Measurements from ENCODE around the gene AADACL2.
A peak's percentile ranks its signal among the peaks of the same experiment; 100 is the strongest.
"Not testable (repeated sequence)": the region's sequence is repeated elsewhere in the genome, so short reads cannot be mapped to it uniquely, and the experiment has no call there.

AADACL2 gene, protein sequence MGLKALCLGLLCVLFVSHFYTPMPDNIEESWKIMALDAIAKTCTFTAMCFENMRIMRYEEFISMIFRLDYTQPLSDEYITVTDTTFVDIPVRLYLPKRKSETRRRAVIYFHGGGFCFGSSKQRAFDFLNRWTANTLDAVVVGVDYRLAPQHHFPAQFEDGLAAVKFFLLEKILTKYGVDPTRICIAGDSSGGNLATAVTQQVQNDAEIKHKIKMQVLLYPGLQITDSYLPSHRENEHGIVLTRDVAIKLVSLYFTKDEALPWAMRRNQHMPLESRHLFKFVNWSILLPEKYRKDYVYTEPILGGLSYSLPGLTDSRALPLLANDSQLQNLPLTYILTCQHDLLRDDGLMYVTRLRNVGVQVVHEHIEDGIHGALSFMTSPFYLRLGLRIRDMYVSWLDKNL

DNA sequence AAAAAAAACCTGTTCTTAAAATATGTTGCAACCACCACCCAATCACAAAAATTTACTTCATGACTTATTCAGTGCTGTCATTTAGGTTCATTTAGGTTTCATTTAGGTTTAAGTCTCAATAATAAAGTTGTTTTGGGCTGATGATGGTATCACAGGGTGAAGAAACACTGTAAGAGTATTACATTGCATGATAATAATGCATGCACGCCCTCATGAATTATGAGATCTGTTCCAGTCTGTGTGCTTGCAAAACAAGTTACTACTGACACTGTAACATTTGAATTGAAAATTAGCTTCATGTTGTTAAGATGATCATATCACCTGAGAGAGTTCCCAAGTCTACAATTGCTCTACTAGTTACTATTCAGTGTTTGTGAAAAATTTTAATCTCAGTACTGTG, at the start of gene AADACL2:
Gene AADACL2, plus strand, starts transcription at position 315 of the 400 bp plus-strand sequence. CDS start 109 bp downstream, outside the sequence.
- DNase-seq = no peak

DNA sequence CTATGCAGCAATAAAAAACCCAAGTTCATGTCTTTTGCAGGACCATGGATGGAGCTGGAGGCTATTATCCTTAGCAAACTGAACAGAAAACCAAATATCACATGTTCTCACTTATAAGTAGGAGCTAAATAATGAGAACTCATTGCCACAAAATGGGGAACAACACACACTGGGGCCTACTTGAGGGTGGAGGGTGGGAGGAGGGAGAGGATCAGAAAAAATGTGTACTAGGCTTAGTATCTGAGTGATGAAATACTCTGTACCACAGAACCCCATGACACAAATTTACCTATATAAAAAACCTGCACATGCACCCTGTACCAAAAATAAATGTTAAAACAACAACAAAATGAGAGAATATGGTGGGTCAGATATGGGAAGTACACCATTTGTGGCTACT, 49.6 kb upstream of the AADACL2 start:
- no peak for DNase-seq

DNA sequence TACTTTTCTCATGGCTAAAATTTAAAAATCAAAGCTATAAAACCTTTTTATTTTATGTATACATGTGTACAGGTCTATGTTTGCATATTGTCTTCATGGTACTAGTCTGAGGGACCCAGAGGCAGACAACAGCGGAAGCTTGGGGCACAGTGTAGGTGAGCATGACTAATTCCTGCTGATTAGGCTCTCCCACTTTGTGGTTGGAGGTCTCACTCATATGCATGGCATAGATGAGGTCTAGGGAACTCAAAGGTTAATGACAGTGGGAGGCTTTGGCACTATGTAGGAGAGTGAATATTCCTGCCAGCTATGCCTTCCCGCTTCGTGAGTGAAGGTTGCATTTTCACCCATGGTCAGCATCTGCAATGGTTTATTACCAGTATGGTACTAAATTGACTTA, 47.5 kb upstream of the AADACL2 start:
- no peak for DNase-seq

DNA sequence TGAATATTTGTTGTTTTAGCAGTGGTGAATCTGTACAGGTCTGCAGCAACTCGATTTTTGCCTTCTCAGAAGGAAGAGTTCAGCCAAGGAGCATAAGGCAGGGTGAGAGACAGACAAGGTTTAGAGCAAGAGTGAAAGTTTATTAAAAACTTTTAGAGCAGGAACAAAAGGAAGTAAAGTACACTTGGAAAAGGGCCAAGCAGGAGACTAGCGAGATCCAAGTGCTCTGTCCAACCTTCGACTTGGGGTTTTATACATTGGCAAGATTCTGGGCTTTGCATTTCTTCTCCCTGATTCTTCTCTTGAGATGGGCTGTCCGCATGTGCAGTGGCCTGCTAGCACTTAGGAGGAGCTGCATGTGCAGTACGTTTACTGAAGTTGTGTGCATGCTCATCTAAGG, 46.7 kb upstream of the AADACL2 start:
- DNase-seq = no peak

DNA sequence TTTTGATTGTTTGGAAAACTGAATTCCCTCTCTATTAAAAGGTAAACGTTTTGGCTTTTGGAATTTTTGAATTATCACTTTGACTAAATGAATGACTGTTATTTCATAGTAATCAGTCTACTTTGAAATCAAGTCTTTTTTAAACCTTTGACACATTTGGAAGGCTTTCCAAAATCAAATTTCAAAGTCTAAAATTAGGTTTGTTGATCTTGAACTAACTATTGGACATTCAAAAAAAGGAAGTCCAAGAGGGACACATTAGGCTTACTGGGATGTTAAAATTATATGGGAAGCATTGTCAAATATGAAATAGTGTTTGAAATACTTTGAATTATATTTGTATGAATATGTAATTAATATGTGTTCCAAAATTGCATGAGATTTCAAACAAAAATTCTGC, 45.2 kb upstream of the AADACL2 start:
- no peak for DNase-seq

- DNase-seq = no peak
Measured at GRCh38 chr3:151690645-151691044, 43.1 kb upstream of the AADACL2 start.

DNA sequence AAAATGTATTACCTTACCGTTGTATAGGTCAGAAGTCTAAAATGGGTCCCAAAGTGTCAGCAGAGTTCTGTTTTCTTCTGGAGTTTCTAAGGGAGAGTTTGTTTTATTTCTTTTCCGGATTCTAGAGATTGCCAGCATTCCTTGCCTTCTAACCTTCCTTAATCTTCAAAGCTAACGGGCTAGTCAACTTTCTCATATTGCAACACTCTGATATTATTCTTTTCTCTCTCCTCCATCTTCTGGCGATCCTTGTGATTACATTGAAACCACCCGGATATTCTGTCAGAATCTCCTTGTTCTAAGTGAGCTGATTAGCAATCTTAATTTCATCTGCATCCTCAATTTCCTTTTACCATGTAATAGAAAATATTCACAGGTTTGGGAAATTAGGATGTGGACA, 36.2 kb upstream of the AADACL2 start:
- no peak for DNase-seq

DNA sequence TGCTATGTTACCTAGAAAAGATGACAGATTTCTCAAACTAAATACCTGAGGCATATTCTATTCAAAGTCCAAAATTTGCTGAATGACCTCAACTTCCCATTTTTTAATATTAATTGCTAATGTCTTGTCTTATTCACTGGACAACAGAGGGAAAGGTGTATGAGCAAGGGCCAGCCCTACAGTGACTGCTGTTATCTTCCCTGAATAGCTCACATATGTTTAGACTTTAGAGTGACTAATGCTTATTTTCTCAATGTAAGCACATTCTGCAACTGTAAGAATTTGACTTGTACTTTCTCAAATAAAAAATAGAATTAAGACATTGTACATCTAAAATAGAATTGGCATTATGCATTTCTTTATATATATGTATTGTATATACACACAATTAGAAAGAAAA, 26.5 kb upstream of the AADACL2 start:
- no peak for DNase-seq

DNA sequence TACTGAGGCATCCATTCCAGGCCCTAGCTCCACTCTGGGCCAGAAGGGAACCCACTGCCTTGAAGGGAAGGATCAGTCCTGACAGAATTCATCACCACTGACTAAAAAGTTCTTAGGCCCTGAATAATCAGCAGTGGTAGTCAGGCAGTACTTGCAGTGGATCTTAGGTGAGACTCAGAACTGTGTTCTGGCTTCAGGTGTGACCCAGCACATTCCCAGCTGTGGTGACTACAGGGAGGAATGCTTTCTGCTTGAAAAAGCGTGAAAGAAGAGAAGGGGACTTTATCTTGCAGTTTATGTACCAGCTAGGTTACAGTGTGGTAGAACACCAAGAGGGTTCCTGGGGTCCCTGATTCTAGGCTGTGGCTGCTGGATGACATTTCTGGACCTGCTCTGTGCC, 24.9 kb upstream of the AADACL2 start:
- no peak for DNase-seq

- no peak for DNase-seq
Measured at GRCh38 chr3:151709847-151710246, 23.9 kb upstream of the AADACL2 start.

DNA sequence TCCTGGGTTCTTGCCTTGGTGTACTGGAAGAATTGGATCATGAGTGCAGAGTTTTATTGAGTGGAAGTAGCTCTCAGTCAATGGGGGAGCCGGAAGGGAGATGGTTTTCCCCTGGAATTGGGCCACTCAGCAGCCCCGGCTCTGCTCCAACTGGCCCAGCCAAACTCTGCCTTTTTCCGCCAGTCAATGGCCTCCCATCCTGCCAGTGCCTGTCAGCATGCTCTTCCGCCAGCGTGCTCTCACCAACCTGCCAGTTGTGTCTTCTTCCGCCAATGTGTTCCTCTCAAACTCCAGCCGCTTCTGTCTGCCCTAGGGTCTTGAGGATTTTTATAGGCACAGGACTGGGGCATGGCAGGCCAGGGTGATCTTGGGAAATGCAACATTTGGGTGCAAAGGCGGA, 12.4 kb upstream of the AADACL2 start:
- no peak for DNase-seq

DNA sequence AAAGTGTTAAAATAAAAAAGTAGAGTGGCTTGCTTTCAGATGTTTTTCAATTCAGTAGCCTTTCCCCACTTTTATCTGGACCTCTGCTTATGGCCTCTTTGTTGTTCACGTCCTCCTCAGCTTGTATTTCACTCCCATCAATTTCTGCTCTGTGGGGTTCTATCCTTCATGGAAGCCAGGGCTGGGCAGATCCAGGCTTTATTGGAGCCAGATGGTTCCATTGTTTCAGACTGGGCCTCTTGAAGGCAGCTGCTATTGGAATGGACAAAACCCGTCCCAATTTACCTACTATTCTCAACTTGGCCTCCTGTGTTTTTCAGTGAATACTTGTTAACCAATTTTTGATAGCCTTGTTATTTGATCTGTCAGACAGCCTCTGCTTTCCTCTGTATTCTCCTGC, 10.9 kb upstream of the AADACL2 start:
- no peak for DNase-seq

DNA sequence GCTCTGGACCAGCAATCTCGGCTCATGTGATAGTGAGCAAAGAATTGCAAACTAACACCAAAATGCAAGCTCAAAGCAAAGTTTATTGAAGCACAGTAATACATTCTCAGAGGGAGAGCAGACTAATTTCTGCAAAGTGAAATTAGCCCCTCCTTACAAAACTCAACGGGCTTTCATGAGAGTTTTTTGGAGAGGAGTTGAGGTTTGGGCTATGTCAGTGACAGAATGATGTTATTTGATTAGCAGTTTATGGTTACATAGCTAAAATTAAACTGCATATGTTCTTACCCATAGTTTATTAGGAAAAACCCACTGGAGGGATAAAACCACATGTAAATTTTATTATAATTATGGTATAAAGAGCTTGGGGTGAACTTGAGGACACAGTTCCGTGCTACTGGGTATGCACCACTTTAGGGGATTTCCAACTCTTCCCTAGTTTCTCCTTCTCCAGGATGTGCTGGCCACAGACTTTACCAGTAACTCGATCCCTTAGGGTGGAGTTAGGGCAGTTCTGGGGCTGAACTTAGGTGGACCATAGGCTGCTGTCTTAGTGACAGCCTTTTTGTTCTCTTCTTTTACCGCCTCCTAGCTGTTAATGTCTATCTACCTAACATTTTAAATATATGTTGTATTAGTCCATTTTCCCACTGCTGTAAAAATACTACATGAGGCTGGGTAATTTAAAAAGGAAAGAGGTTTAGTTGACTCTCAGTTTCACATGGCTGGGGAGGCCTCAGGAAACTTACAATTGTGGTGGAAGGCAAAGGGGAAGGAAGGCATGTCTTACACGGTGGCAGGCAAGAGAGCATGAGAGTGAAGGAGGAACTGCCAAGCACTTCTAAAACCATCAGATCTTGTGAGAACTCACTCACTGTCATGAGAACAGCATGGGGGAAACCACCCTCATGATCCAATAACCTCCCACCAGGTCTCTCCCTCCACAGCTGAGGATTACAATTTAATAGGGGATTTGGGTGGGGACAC, 8.9 kb upstream of the AADACL2 start:
- DNase-seq = peak; percentile 3

- DNase-seq = no peak
Measured at GRCh38 chr3:151726016-151726415, 7.7 kb upstream of the AADACL2 start.

DNA sequence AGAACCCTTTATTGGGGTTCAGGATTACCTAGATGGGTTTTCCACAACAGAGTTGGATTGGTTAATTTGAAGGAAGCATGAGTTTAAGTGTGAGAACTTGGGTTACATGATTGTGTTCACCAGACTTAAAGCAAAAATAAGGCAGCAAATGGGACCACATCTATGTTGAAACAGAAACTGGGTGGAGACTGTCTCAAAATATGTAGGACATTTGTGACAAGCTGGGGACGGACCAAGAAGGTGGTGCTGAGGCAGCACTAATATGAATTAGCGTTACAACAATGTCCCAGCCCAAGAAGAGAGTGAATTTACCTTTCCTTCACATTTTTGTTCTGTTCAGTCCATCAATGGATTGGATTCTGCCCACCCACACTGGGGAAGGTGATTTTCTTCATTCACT, 866 bp upstream of the AADACL2 start:
- DNase-seq = no peak

GRCh38 chr3:151740581-151740980, 6.9 kb downstream of the AADACL2 start:
- no peak for DNase-seq

DNA sequence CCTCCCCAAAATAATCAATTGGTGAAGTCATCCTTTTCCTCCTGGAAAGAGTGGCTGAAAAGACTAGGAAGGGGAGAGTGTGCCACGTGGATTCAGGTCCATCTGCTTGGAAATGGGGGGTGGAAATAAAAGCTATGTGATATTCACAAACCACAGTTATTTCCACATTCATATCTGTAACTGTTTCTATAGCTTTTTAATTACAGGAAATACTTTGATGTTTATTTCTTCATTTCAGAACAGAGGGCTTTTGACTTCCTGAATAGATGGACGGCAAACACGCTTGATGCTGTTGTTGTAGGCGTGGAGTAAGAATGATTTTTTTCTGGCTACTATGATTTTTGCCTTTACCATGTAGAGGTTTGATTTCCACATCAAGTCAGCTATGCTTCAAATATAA, 10.1 kb downstream of the AADACL2 start:
- no peak for DNase-seq

GRCh38 chr3:151750181-151750580, 16.5 kb downstream of the AADACL2 start:
- no peak for DNase-seq

GRCh38 chr3:151750678-151751077, 17.0 kb downstream of the AADACL2 start:
- no peak for DNase-seq

- DNase-seq = no peak
Measured at GRCh38 chr3:151751161-151751560, 17.4 kb downstream of the AADACL2 start.

GRCh38 chr3:151753846-151754245, 20.1 kb downstream of the AADACL2 start:
- peak; percentile 59 for DNase-seq

DNA sequence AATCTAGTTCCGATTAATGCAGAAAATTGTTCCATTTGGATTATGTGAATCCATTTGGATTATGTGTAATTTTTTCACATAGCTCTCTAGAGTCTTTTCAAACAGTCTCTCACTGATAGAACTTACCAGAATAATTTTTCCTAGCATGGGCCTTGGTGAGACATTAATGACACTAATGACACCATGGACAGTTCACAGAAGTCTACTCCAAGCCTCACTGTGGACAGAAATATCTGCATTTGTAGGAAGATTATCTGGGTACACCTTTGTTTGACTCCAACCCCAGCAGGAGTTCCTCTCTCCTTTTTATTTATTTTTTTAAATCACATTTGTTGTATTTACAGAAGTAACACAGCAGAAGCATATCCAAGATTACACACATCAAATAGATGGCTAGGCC, 27.9 kb downstream of the AADACL2 start:
- DNase-seq = no peak

DNA sequence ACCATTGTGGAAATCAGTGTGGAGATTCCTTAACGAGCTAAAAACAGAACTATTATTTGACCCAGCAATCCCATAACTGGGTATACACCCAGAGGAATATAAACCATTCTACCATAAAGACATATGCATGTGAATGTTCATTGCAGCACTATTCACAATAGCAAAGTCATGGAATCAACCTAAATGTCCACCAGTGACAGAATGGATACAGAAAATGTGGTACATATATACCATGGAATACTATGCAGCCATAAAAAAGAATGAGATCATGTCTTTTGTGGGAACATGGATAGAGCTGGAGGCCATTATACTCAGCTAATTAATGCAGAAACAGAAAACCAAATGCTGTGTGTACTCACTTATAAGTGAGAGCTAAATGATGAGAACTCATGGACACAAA, 31.0 kb downstream of the AADACL2 start:
- not testable (repeated sequence) for DNase-seq

DNA sequence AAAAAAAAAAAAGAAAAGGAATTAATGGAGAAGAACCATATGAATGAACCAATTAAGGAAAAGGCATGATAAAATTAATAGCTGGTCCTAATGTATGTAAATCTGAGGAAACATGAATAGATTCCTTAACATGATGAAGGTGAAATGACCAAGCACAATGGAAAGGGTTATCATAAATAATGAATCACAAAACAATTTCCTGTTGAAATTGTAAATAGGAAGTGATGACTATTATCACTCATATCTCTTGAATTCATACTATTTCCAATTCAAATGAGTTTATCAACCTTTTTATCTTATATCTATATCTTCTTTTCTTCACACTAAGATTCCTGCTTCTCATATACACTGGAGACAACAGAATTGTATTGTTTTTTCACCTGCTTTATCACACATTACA, 32.0 kb downstream of the AADACL2 start:
- DNase-seq = peak; percentile 5
